Measurements from ENCODE around the gene EIPR1. TPM values are rescaled to one million over a fixed set of nuclear protein-coding genes. Genes with fewer than 3 reads are reported as not detected.

Gene EIPR1
- total and polyA plus RNA-seq, 4 donors = 12.0 to 26.8 (median 23.4) TPM

DNA sequence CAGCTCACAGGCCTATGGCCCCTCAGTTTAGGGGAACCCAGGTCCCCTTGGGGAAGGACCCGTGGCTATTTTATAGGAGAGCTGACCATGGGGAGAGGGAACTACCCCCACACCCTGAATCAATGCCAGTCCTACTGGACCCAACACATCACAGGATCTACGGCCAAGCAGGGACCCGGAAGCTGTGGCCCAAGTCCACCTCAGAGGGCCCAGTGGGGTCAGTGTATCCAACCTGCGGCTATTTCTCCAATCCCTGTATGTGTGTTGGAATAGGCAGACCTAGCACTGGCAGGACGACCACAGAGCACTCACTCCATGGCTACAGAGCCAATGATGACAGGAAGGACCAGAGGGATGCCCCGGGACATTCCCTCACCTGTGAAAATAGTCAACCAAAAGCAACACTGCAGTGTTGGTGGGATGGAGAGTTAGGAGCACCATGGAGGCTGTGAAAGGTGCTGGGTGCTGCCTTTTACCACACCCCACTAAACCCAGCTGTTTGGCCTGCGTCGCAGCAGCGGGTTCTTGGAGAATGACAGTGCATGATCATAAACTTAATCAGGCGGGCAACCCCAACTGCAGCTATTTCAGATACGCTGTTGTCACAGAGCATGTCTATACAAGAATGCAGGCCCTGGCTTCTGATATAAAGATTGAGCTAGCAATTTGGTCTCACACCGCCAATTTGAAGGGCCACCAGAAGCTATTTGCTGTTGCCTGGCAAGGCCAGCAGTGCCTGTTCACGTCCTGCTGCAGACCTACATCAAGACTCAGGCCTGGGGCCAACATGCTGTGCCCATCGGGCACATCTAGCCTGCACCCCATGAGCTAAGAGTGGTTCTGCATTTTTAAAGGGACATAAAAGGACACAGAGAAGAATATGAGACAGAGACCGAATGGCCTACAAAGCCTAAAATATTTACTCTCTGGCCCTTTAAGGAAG lies 110.4 kb downstream of the EIPR1 start:
- peaks cover 0 to 2% (median 0%) of the 10 kb centered on the region in 4 donors for H3K36me3 ChIP-seq (ENCODE audit: control insufficient read depth in 4 of 4, insufficient read depth in 4 of 4, low read length in 4 of 4)
- H3K9me3 ChIP-seq (ENCODE audit: control insufficient read depth in 4 of 4, insufficient read depth in 3 of 4, low read length in 3 of 4) = peaks cover 0 to 3% (median 0%) of the 10 kb centered on the region in 4 donors
- H3K4me1 ChIP-seq (ENCODE audit: control insufficient read depth in 5 of 5, insufficient read depth in 5 of 5, low read length in 5 of 5) = no peaks in the 10 kb centered on the region
- WGBS, 2 donors = 93 to 97% methylated on average over 15 of the region's 15 CpGs
- no peak overlapping the region for H3K27ac ChIP-seq (ENCODE audit: low read depth in 1 of 2, low read length in 1 of 2)
- ATAC-seq (ENCODE audit: insufficient read depth, low FRiP score) (no peak), DNase-seq (no peak)
- H3K4me3 ChIP-seq = no peak overlapping the region
- H3K27me3 ChIP-seq (ENCODE audit: control insufficient read depth in 3 of 3, insufficient read depth in 3 of 3, low read length in 2 of 3) = no peaks in the 10 kb centered on the region
- TF ChIP-seq, protein P1, sequence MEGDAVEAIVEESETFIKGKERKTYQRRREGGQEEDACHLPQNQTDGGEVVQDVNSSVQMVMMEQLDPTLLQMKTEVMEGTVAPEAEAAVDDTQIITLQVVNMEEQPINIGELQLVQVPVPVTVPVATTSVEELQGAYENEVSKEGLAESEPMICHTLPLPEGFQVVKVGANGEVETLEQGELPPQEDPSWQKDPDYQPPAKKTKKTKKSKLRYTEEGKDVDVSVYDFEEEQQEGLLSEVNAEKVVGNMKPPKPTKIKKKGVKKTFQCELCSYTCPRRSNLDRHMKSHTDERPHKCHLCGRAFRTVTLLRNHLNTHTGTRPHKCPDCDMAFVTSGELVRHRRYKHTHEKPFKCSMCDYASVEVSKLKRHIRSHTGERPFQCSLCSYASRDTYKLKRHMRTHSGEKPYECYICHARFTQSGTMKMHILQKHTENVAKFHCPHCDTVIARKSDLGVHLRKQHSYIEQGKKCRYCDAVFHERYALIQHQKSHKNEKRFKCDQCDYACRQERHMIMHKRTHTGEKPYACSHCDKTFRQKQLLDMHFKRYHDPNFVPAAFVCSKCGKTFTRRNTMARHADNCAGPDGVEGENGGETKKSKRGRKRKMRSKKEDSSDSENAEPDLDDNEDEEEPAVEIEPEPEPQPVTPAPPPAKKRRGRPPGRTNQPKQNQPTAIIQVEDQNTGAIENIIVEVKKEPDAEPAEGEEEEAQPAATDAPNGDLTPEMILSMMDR (IDR thresholded peaks at IDR 0.05; ENCODE audit: control extremely low read depth, extremely low read depth) = no peak
- H3K9ac ChIP-seq (ENCODE audit: insufficient read depth in 1 of 2, low read length in 2 of 2) = no peak overlapping the region

DNA sequence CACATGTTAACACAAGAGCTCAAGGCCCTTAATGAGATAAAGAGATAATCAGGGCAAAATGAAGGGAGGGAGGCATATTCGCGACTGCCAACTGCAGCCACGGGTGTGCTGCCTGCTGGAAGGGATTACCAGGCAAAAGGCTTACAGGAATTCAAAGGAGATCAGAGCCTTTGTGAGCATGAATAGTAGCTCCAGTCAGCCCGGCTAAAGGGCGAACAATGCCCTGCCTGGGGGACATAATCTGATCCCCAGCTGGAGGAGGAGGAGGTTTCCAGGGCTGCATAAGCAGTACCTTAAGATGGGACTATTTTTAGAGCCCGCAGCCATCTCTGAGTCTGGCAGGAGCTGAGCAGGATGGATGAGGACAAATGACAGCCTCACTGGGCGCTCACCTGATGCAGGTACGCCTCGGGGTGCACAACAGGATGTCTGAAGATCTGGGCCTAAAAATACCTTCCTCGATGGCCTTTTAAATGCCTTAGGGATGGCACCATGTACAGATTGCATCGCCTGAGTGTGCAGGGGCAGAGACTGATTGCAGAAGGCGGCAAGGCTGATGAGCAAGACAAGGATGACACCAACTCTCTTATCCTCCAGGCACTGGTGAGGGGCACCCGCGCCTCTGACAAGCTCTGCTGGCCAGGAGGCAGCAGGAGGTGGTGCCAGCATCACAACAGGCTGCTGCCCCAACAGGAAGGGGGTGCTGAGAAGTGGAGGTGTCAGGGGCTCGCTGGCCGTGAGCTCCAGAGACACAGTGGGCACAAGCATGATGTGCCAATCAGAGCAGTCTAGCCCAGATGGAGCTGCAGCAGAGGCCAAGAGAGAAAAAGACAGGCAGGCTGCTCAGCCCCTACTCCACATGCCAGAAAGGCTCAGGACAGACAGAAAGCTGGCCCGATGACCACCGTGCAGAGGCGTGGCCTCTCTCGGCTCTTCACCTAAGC lies 111.4 kb downstream of the EIPR1 start:
- 92 to 93% methylated on average over 20 of the region's 20 CpGs for WGBS, 2 donors

DNA sequence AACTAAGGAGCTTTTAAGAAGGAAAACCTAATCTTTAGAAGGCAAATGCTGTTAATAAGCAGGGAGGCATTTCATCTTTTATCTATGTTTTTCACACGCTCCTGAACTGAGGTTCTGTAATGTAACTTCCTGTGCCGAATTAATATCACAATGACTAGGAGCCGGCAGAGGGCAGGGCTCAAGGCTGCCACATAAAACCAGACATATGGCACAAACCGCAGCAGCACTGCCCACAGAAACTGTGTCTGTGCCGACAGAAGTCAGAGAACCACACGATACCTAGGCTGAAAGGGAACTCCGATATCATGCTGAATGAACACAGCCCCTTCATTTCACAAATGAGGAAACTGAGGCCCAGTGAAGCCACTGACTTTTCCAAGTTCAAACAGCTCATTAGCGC lies 112.1 kb downstream of the EIPR1 start:
- Histone ChIP-seq H3K27ac (ENCODE audit: low read depth in 1 of 2, low read length in 1 of 2) (no peak overlapping the region), H3K4me1 (ENCODE audit: control insufficient read depth in 5 of 5, insufficient read depth in 5 of 5, low read length in 5 of 5) (no peaks in the 10 kb centered on the region), H3K9ac (ENCODE audit: insufficient read depth in 1 of 2, low read length in 2 of 2) (no peak overlapping the region), H3K27me3 (ENCODE audit: control insufficient read depth in 3 of 3, insufficient read depth in 3 of 3, low read length in 2 of 3) (no peaks in the 10 kb centered on the region), H3K36me3 (ENCODE audit: control insufficient read depth in 4 of 4, insufficient read depth in 4 of 4, low read length in 4 of 4) (peaks cover 0 to 2% (median 0%) of the 10 kb centered on the region in 4 donors), H3K9me3 (ENCODE audit: control insufficient read depth in 4 of 4, insufficient read depth in 3 of 4, low read length in 3 of 4) (peaks cover 0 to 3% (median 0%) of the 10 kb centered on the region in 4 donors), H3K4me3 (no peak overlapping the region)
- no peak for DNase-seq
- TF ChIP-seq, protein P1 (IDR thresholded peaks at IDR 0.05; ENCODE audit: control extremely low read depth, extremely low read depth) = no peak
- WGBS, 2 donors = 88 to 90% methylated on average over 8 of the region's 8 CpGs
- no peak for ATAC-seq (ENCODE audit: insufficient read depth, low FRiP score)

More for the DNA sequence above, 111.4 kb downstream of the EIPR1 start:
- TF ChIP-seq, protein P1 (IDR thresholded peaks at IDR 0.05; ENCODE audit: control extremely low read depth, extremely low read depth) = no peak
- H3K9me3 ChIP-seq (ENCODE audit: control insufficient read depth in 4 of 4, insufficient read depth in 3 of 4, low read length in 3 of 4) = peaks cover 0 to 3% (median 0%) of the 10 kb centered on the region in 4 donors
- DNase-seq (no peak), ATAC-seq (ENCODE audit: insufficient read depth, low FRiP score) (no peak)
- no peaks in the 10 kb centered on the region for H3K4me1 ChIP-seq (ENCODE audit: control insufficient read depth in 5 of 5, insufficient read depth in 5 of 5, low read length in 5 of 5)
- no peaks in the 10 kb centered on the region for H3K27me3 ChIP-seq (ENCODE audit: control insufficient read depth in 3 of 3, insufficient read depth in 3 of 3, low read length in 2 of 3)
- no peak overlapping the region for H3K27ac ChIP-seq (ENCODE audit: low read depth in 1 of 2, low read length in 1 of 2)
- no peak overlapping the region for H3K9ac ChIP-seq (ENCODE audit: insufficient read depth in 1 of 2, low read length in 2 of 2)
- H3K36me3 ChIP-seq (ENCODE audit: control insufficient read depth in 4 of 4, insufficient read depth in 4 of 4, low read length in 4 of 4) = peaks cover 0 to 2% (median 0%) of the 10 kb centered on the region in 4 donors
- no peak overlapping the region for H3K4me3 ChIP-seq
